WERI-Rb-1 (cell line): ENCODE data around the gene WDFY2.
A peak's percentile ranks its signal among the peaks of the same experiment; 100 is the strongest.

Experiments used
- DNase-seq: peaks from one replicate; pipeline ENCODE4 v3.0.0-alpha.2; 2020
- H3K27ac ChIP-seq: fragments of 250-450 bp; sonication (Bioruptor Pico); 2 replicates; pipeline ENCODE4 v1.5.1; 2020; ENCODE audit warnings: mild to moderate bottlenecking, moderate library complexity
- H3K27me3 ChIP-seq: fragments of 250-450 bp; sonication (Bioruptor Pico); 2 replicates; pipeline ENCODE4 v1.5.1; 2021; ENCODE audit warnings: mild to moderate bottlenecking, low read depth, moderate library complexity; ENCODE audit not compliant: insufficient read depth, severe bottlenecking
- H3K36me3 ChIP-seq: fragments of 250-450 bp; sonication (Bioruptor Pico); 2 replicates; pipeline ENCODE4 v1.5.1; 2020; ENCODE audit warnings: mild to moderate bottlenecking, moderate library complexity
- H3K4me3 ChIP-seq: 2 replicates; pipeline ENCODE4 v1.5.1; 2011; ENCODE audit warnings: low read depth, mild to moderate bottlenecking, control low read depth, low read length
- H3K9me3 ChIP-seq: fragments of 250-450 bp; sonication (Bioruptor Pico); 2 replicates; pipeline ENCODE4 v1.5.1; 2021; ENCODE audit warnings: mild to moderate bottlenecking, moderate library complexity; ENCODE audit not compliant: severe bottlenecking
- CTCF ChIP-seq: IDR thresholded peaks from 2 replicates; pipeline ENCODE4 v1.5.1; 2011; ENCODE audit warnings: low read depth, mild to moderate bottlenecking, control low read depth, inconsistent platforms, low read length

The WDFY2 gene

GRCh38 chr13:51759240-51759639, 175.0 kb downstream of the WDFY2 start:
- Histone ChIP-seq H3K36me3 (no peaks in the 10 kb centered on the region), H3K9me3 (no peaks in the 10 kb centered on the region), H3K4me3 (no peak overlapping the region), H3K27ac (no peak overlapping the region), H3K27me3 (no peaks in the 10 kb centered on the region)
- DNase-seq = no peak
- TF ChIP-seq CTCF = no peak

DNA sequence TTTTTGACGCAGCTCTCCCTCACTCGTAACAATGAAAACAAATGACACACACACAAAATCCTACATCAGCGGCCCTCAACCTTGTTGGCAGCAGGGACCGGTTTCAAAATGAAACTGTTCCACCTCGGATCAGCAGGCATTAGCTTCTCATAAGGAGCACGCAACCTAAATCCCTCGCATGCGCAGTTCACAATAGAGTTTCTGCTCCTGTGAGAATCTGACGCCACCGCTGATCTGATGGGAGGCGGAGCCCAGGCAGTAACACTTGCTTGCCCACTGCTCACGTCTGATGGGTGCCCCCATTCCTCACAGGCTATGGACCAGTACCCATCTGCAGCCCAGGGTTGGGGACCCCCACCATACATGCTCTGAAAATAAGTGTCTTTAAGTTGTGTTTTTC, 176.3 kb downstream of the WDFY2 start:
- H3K36me3 ChIP-seq = no peaks in the 10 kb centered on the region
- peak overlapping the region; percentile 52; the same call in 1 of the 2 replicates for H3K27ac ChIP-seq
- no peak for TF ChIP-seq CTCF
- peak overlapping the region; percentile 23 for H3K4me3 ChIP-seq
- DNase-seq = peak; percentile 75
- H3K27me3 ChIP-seq = no peaks in the 10 kb centered on the region
- H3K9me3 ChIP-seq = no peaks in the 10 kb centered on the region

GRCh38 chr13:51761643-51762350, 177.5 kb downstream of the WDFY2 start:
- H3K27ac ChIP-seq = no peak overlapping the region

DNA sequence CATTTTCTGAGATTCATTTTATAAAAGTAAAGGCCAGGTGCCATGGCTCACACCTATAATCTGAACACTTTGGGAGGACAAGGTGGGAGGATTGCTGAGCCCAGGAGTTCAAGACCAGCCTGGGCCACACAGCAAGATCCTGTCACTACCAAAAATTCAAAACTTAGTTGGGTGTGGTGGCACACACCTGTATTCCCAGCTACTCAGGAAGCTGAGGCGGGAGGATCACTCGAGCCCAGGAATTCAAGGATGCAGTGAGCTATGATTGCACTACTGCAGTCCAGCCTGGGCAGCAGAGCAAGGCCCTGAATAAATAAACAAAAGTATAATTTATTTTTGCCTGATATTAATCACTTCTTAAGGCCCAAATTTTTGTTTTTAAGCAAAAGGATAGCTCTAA, 179.2 kb downstream of the WDFY2 start:
- H3K27ac ChIP-seq = no peak overlapping the region
- no peaks in the 10 kb centered on the region for H3K27me3 ChIP-seq
- H3K4me3 ChIP-seq = no peak overlapping the region
- no peak for DNase-seq
- H3K9me3 ChIP-seq = no peaks in the 10 kb centered on the region
- no peak for TF ChIP-seq CTCF
- no peaks in the 10 kb centered on the region for H3K36me3 ChIP-seq

More at GRCh38 chr13:51761643-51762350, 177.5 kb downstream of the WDFY2 start:
- no peaks in the 10 kb centered on the region for H3K9me3 ChIP-seq
- TF ChIP-seq CTCF = no peak
- H3K4me3 ChIP-seq = no peak overlapping the region
- H3K36me3 ChIP-seq = no peaks in the 10 kb centered on the region
- DNase-seq = no peak
- H3K27me3 ChIP-seq = no peaks in the 10 kb centered on the region

DNA sequence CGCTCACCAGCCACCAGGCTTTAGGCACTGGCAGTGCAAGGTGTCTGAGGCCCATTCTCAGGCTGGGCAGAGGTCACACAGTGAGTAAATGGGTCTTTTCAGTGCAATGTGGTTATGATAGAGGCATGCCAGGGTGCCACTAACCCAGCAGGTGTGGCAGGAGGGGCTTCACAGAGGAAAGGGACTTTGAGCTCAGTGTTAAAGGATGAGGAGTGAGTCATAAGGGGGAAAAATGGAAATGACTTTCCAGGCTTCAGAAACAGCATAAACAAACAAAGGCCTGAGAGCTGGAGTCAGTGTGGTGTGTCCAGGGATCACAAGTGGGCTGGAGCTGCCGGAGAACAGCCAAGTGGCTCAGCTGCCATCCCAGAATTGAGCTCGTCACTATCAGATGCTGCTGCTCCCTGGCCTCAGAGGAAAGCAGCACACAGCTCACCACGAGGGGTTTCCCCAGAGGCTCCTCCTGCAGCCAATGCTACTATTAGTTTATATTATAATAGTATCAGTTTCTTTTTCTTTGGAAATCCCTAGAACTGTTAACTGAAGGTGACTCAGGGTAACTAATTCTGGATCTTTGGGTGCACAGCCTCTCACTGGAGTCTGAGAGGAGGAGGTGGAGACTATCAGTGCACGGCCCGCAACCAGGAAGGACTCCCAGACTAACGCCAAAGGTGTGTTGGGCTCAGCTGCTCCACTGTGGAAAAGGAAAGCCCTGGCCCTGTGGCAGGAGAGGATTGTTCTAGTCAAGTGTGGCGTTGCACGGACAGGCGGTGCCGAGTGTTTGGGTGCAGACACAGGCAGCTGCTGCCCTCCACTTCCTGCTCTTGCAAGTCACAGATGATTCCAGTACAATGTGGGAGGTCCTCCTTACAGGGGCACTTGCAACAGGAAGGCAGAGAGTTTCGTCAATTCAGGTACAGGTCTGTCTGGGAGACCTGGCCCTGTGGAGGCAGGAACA, 180.2 kb downstream of the WDFY2 start:
- no peak for DNase-seq
- Histone ChIP-seq H3K9me3 (no peaks in the 10 kb centered on the region), H3K36me3 (no peaks in the 10 kb centered on the region), H3K27me3 (no peaks in the 10 kb centered on the region), H3K27ac (no peak overlapping the region), H3K4me3 (no peak overlapping the region)
- no peak for TF ChIP-seq CTCF
